Daoy (cell line): Measurements from ENCODE around the gene FBN3. TPM values are rescaled to one million over a fixed set of nuclear protein-coding genes. Genes with fewer than 3 reads are reported as not detected.
A peak's percentile ranks its signal among the peaks of the same experiment; 100 is the strongest.

Experiments used
- DNase-seq: peaks from one replicate; pipeline ENCODE4 v3.0.0-alpha.2; 2015; ENCODE audit warnings: low read depth
- total RNA-seq: library from RNA; depleted of rRNA; stranded (reverse); fragments of >200 nt; shearing (Covaris generic); gene quantifications from 2 replicates; pipeline ENCODE4 v1.2.3, GENCODE V29; 2014

Gene FBN3
- total RNA-seq, 1 experiment from 2014 or later: not detected

- DNase-seq: no peak
These were observed 59.5 kb downstream of the FBN3 start for GRCh38 chr19:8089664-8090601.

GRCh38 chr19:8088752-8089663 lies 60.4 kb downstream of the FBN3 start:
- DNase-seq: no peak

GRCh38 chr19:8087876-8088275 lies 61.5 kb downstream of the FBN3 start:
- no peak for DNase-seq

GRCh38 chr19:8086849-8087248 lies 62.5 kb downstream of the FBN3 start:
- no peak for DNase-seq

GRCh38 chr19:8085598-8086408 lies 63.6 kb downstream of the FBN3 start:
- peak; percentile 45 for DNase-seq

GRCh38 chr19:8084152-8084551 lies 65.2 kb downstream of the FBN3 start:
- no peak for DNase-seq

GRCh38 chr19:8083141-8083540 lies 66.3 kb downstream of the FBN3 start:
- DNase-seq: no peak

GRCh38 chr19:8081569-8082550 lies 67.5 kb downstream of the FBN3 start:
- no peak for DNase-seq

- no peak for DNase-seq
These were observed 68.6 kb downstream of the FBN3 start for GRCh38 chr19:8080832-8081231.

- DNase-seq: no peak
These were observed 69.4 kb downstream of the FBN3 start for GRCh38 chr19:8079988-8080387.

- no peak for DNase-seq
These were observed 74.0 kb downstream of the FBN3 start for GRCh38 chr19:8075158-8076074.

- DNase-seq: no peak
These were observed 74.9 kb downstream of the FBN3 start for GRCh38 chr19:8074501-8074900.

GRCh38 chr19:8071912-8072311 lies 77.5 kb downstream of the FBN3 start:
- no peak for DNase-seq

- no peak for DNase-seq
These were observed 80.1 kb downstream of the FBN3 start for GRCh38 chr19:8069096-8069973.

GRCh38 chr19:8065875-8066261 lies 83.5 kb downstream of the FBN3 start:
- no peak for DNase-seq

GRCh38 chr19:8064911-8065874 lies 84.2 kb downstream of the FBN3 start:
- DNase-seq: no peak
